A673 (cell line): ENCODE measurements around the gene MDN1. TPM values are rescaled to one million over a fixed set of nuclear protein-coding genes. Genes with fewer than 3 reads are reported as not detected.

Experiments
- BruUV-seq: library from RNA; stranded (reverse); fragments of 400-500 nt; replicated peaks from 2 replicates; lab custom pipeline; 2021; lab: Mats Ljungman, UMichigan
- CTCF ChIA-PET: fragments of 300-600 bp; sonication (Branson Sonifier 250); formaldehyde crosslinking; loops from one replicate; lab custom pipeline; 2022; ENCODE audit warnings: antibody characterized with exemption; lab: Charles Lee
- POLR2A ChIA-PET: fragments of 300-600 bp; sonication (Branson Sonifier 250); formaldehyde crosslinking; loops from one replicate; lab custom pipeline; 2022; ENCODE audit warnings: antibody characterized with exemption; ENCODE audit not compliant: low non-redundant PET; lab: Charles Lee
- DNase-seq: peaks from one replicate; pipeline ENCODE4 v3.0.0-alpha.2; 2015; ENCODE audit warnings: low spot score
- H3K27ac ChIP-seq: fragments of 200-600 bp; sonication (generic); 2 replicates; pipeline ENCODE4 v1.5.1; 2016; ENCODE audit warnings: mixed run types, low read depth, mild to moderate bottlenecking, mixed read lengths, antibody characterized with exemption, low read length; ENCODE audit not compliant: poor library complexity, severe bottlenecking
- H3K27me3 ChIP-seq: fragments of 200-600 bp; sonication (generic); replicated peaks from 2 replicates; pipeline ENCODE4 v1.6.1; 2017; ENCODE audit warnings: mixed run types, low read depth, mild to moderate bottlenecking, mixed read lengths, antibody characterized with exemption, low read length; ENCODE audit not compliant: insufficient read depth, poor library complexity
- H3K36me3 ChIP-seq: fragments of 200-600 bp; sonication (generic); 2 replicates; pipeline ENCODE4 v1.6.1; 2016; ENCODE audit warnings: mixed run types, mild to moderate bottlenecking, mixed read lengths, antibody characterized with exemption, low read length; ENCODE audit not compliant: insufficient read depth, poor library complexity, severe bottlenecking
- H3K4me1 ChIP-seq: fragments of 200-600 bp; sonication (generic); 2 replicates; pipeline ENCODE4 v1.6.1; 2017; ENCODE audit warnings: mixed run types, mild to moderate bottlenecking, mixed read lengths, antibody characterized with exemption, low read length; ENCODE audit not compliant: insufficient read depth, poor library complexity, severe bottlenecking
- H3K4me3 ChIP-seq: fragments of 200-600 bp; sonication (generic); 2 replicates; pipeline ENCODE4 v1.5.1; 2016; ENCODE audit warnings: low read depth, mixed run types, mild to moderate bottlenecking, mixed read lengths, low read length; ENCODE audit not compliant: poor library complexity, severe bottlenecking
- H3K9me3 ChIP-seq: fragments of 200-600 bp; sonication (generic); 2 replicates; pipeline ENCODE4 v1.6.1; 2016; ENCODE audit warnings: mixed run types, low read depth, mild to moderate bottlenecking, mixed read lengths, antibody characterized with exemption, low read length; ENCODE audit not compliant: poor library complexity, severe bottlenecking
- CTCF ChIP-seq: fragments of 300-800, 200-600 bp; sonication (generic); conservative IDR thresholded peaks from 2 replicates; pipeline ENCODE4 v1.5.1; 2017; ENCODE audit warnings: low read depth, mild to moderate bottlenecking, antibody characterized with exemption, low read length, moderate library complexity, mixed read lengths
- EZH2 ChIP-seq: fragments of 200-600 bp; sonication (generic); IDR thresholded peaks from 2 replicates; pipeline ENCODE4 v1.6.1; 2017; ENCODE audit warnings: borderline replicate concordance, low read depth, mild to moderate bottlenecking, mixed read lengths, antibody characterized with exemption, low read length; ENCODE audit not compliant: poor library complexity, severe bottlenecking
- intact Hi-C: fragments of 100-400 bp; cut with micrococcal nuclease; formaldehyde crosslinking; loops from one replicate; pipeline ENCODE4 v1.10.0; 2022; ENCODE audit not compliant: unreplicated experiment
- total RNA-seq: library from RNA; stranded (reverse); gene quantifications from 2 replicates; pipeline ENCODE4 v1.2.3, GENCODE V29; 2021

The MDN1 gene
- total RNA-seq, 1 experiment from 2014 or later = 64.4 TPM

GRCh38 chr6:89840538-89840937 is 20.9 kb upstream of the MDN1 start:
- CTCF ChIA-PET = no interaction called here
- no TSS peak for BruUV-seq
- Histone ChIP-seq H3K9me3 (no peaks in the 10 kb centered on the region), H3K4me1 (peaks cover 29% of the 10 kb centered on the region), H3K27ac (peak overlapping the region; percentile 42), H3K36me3 (peaks cover 22% of the 10 kb centered on the region), H3K27me3 (no peaks in the 10 kb centered on the region), H3K4me3 (no peak overlapping the region)
- TF ChIP-seq CTCF (no peak), EZH2 (no peak)
- POLR2A ChIA-PET = interaction anchor here (0.6 kb wide), 1 partner anchor 33 kb away, joined by 3 read pairs; no protein-coding TSS in a partner anchor
- intact Hi-C loops = no loop called here
- peak; percentile 65 for DNase-seq

- Histone ChIP-seq H3K27ac (no peak overlapping the region), H3K36me3 (peaks cover 41% of the 10 kb centered on the region), H3K27me3 (no peaks in the 10 kb centered on the region), H3K4me3 (no peak overlapping the region), H3K9me3 (no peaks in the 10 kb centered on the region), H3K4me1 (peaks cover 15% of the 10 kb centered on the region)
- BruUV-seq = no TSS peak
- intact Hi-C loops = no loop called here
- ChIA-PET POLR2A (no interaction called here), CTCF (no interaction called here)
- TF ChIP-seq EZH2 (no peak), CTCF (no peak)
- no peak for DNase-seq
These were observed 17.1 kb upstream of the MDN1 start for GRCh38 chr6:89836639-89837222.

- POLR2A ChIA-PET = no interaction called here
- CTCF ChIA-PET = no interaction called here
These were observed 15.5 kb upstream of the MDN1 start for GRCh38 chr6:89834884-89835792.

More at GRCh38 chr6:89834884-89835792, 15.5 kb upstream of the MDN1 start:
- no TSS peak for BruUV-seq
- H3K27me3 ChIP-seq = no peaks in the 10 kb centered on the region
- TF ChIP-seq EZH2 (no peak), CTCF (no peak)
- H3K36me3 ChIP-seq = peaks cover 36% of the 10 kb centered on the region
- no peak overlapping the region for H3K4me3 ChIP-seq
- H3K4me1 ChIP-seq = peaks cover 6% of the 10 kb centered on the region
- no peak for DNase-seq
- intact Hi-C loops = no loop called here
- H3K9me3 ChIP-seq = no peaks in the 10 kb centered on the region
- no peak overlapping the region for H3K27ac ChIP-seq
